GM23338 (cell line): ENCODE measurements around the gene CDRT15L2.
"Not testable (repeated sequence)": the region's sequence is repeated elsewhere in the genome, so short reads cannot be mapped to it uniquely, and the experiment has no call there.

ENCODE experiments used
- CREB1 ChIP-seq: fragments of 250-450 bp; sonication (Bioruptor Pico); IDR thresholded peaks from 2 replicates; pipeline ENCODE4 v1.5.0; 2020; ENCODE audit warnings: low read depth, mild to moderate bottlenecking, moderate library complexity
- CTCF ChIP-seq, 2 experiments: fragments of 200-600 bp in 1 of 2; sonication (generic) in 1 of 2; conservative IDR thresholded peaks; 2 replicates each; pipeline versions ENCODE4 v1.5.1 to v1.6.1; 2016 to 2017; ENCODE audit warnings: antibody characterized with exemption in 2 of 2, low read depth in 2 of 2, mild to moderate bottlenecking in 2 of 2, moderate library complexity in 1 of 2
- ETS1 ChIP-seq: IDR thresholded peaks from 2 replicates; pipeline ENCODE4 v1.6.1; 2016; ENCODE audit warnings: antibody characterized with exemption
- EZH2 ChIP-seq: fragments of 200-600 bp; sonication (generic); IDR thresholded peaks from one replicate; pipeline ENCODE4 v1.8.0; 2017; ENCODE audit warnings: antibody characterized with exemption, mild to moderate bottlenecking, low read depth; ENCODE audit not compliant: unreplicated experiment
- EZH2phosphoT487 ChIP-seq: fragments of 200-600 bp; sonication (generic); IDR thresholded peaks from one replicate; pipeline ENCODE4 v1.8.1; 2018; ENCODE audit warnings: antibody characterized with exemption; ENCODE audit not compliant: unreplicated experiment
- JUNB ChIP-seq: IDR thresholded peaks from one replicate; pipeline ENCODE4 v1.6.1; 2016; ENCODE audit warnings: antibody characterized with exemption; ENCODE audit not compliant: unreplicated experiment
- NANOG ChIP-seq: IDR thresholded peaks from 2 replicates; pipeline ENCODE4 v1.6.1; 2016; ENCODE audit warnings: antibody characterized with exemption, borderline replicate concordance
- POLR2AphosphoS5 ChIP-seq: IDR thresholded peaks from 2 replicates; pipeline ENCODE4 v1.6.1; 2016; ENCODE audit warnings: antibody characterized with exemption, low read depth
- REST ChIP-seq: IDR thresholded peaks from one replicate; pipeline ENCODE4 v1.6.1; 2018; ENCODE audit warnings: antibody characterized with exemption; ENCODE audit not compliant: unreplicated experiment
- STAT1 ChIP-seq: IDR thresholded peaks from one replicate; pipeline ENCODE4 v1.6.1; 2016; ENCODE audit warnings: antibody characterized with exemption; ENCODE audit not compliant: unreplicated experiment
- ZNF114 ChIP-seq: fragments of 250-450 bp; sonication (Bioruptor Pico); IDR thresholded peaks from 2 replicates; pipeline ENCODE4 v1.5.0; 2020; ENCODE audit warnings: mild to moderate bottlenecking, moderate library complexity
- ZNF331 ChIP-seq: fragments of 250-450 bp; sonication (Bioruptor Pico); IDR thresholded peaks from 2 replicates; pipeline ENCODE4 v1.5.0; 2020; ENCODE audit warnings: low read depth, mild to moderate bottlenecking, moderate library complexity
- ZNF462 ChIP-seq: fragments of 250-450 bp; sonication (Bioruptor Pico); IDR thresholded peaks from 2 replicates; pipeline ENCODE4 v1.5.0; 2020; ENCODE audit warnings: mild to moderate bottlenecking, moderate library complexity

- not testable (repeated sequence) for TF ChIP-seq POLR2AphosphoS5; CTCF (conservative IDR thresholded peaks at IDR 0.05; ENCODE audit: low read depth in 2 of 2); NANOG; REST; JUNB; EZH2; CREB1 (CRISPR knock-in tag); EZH2phosphoT487; ETS1; STAT1; ZNF331; ZNF114 (CRISPR knock-in tag); ZNF462
These were observed 12.8 kb upstream of the CDRT15L2 start for GRCh38 chr17:20566736-20567135.
